H1 (cell line): Measurements from ENCODE around the gene MARCHF3. TPM values are rescaled to one million over a fixed set of nuclear protein-coding genes. Genes with fewer than 3 reads are reported as not detected.

Experiments
- CTCF ChIA-PET: fragments of 300-600 bp; sonication (Branson Sonifier 250); formaldehyde crosslinking; loops from one replicate; lab custom pipeline; 2021; ENCODE audit not compliant: partially characterized antibody; lab: Charles Lee
- POLR2A ChIA-PET: fragments of 300-600 bp; sonication (Branson Sonifier 250); formaldehyde crosslinking; loops from one replicate; lab custom pipeline; 2021; ENCODE audit warnings: inconsistent platforms; ENCODE audit not compliant: partially characterized antibody; lab: Charles Lee
- DNase-seq, 2 experiments: peaks; one replicate each; pipeline versions ENCODE4 v3.0.0 to v3.0.0-alpha.2; 2010 to 2022; ENCODE audit warnings: low spot score in 2 of 2, low read depth in 1 of 2, mixed read lengths in 1 of 2
- FAIRE-seq: peaks from 2 replicates; lab custom pipeline; 2011; peaks lifted over from hg19 to GRCh38; lab: Jason Lieb, UNC
- H2AFZ ChIP-seq: 2 replicates; pipeline ENCODE4 v1.8.1; 2012; ENCODE audit warnings: low read length, inconsistent platforms
- H2AK5ac ChIP-seq: 2 replicates; pipeline ENCODE4 v1.6.1; 2013; ENCODE audit warnings: low read depth, low read length
- H2BK120ac ChIP-seq: replicated peaks from 2 replicates; pipeline ENCODE3; 2013; ENCODE audit warnings: low read depth, low read length, inconsistent platforms
- H2BK12ac ChIP-seq: 2 replicates; pipeline ENCODE4 v1.6.1; 2013; ENCODE audit warnings: low read depth, low read length
- H2BK15ac ChIP-seq: 2 replicates; pipeline ENCODE4 v1.6.1; 2013; ENCODE audit warnings: low read length
- H2BK20ac ChIP-seq: 2 replicates; pipeline ENCODE4 v1.6.1; 2013; ENCODE audit warnings: low read length
- H2BK5ac ChIP-seq: 2 replicates; pipeline ENCODE4 v1.6.1; 2013; ENCODE audit warnings: low read depth, low read length
- H3K14ac ChIP-seq: 2 replicates; pipeline ENCODE4 v1.6.1; 2013; ENCODE audit warnings: inconsistent platforms; ENCODE audit not compliant: insufficient read length
- H3K18ac ChIP-seq: 2 replicates; pipeline ENCODE4 v1.6.1; 2013; ENCODE audit warnings: low read length; ENCODE audit errors: extremely low read depth
- H3K23ac ChIP-seq: 2 replicates; pipeline ENCODE4 v1.6.1; 2013; ENCODE audit warnings: inconsistent platforms; ENCODE audit not compliant: insufficient read length
- H3K23me2 ChIP-seq: 2 replicates; pipeline ENCODE4 v1.6.1; 2013; ENCODE audit warnings: low read depth, low read length
- H3K27ac ChIP-seq: 2 replicates; pipeline ENCODE4 v1.6.1; 2011; ENCODE audit warnings: low read depth, low read length, inconsistent platforms
- H3K27me3 ChIP-seq, 4 experiments: replicated peaks in 1 of 4; 1 replicate in 1 of 4; 2 replicates in 3 of 4; pipeline versions ENCODE4 v1.6.1 to v1.8.1; 2011 to 2013; ENCODE audit warnings: low read length in 3 of 4, mild to moderate bottlenecking in 3 of 4, inconsistent platforms in 2 of 4, mixed read lengths in 2 of 4, moderate library complexity in 1 of 4; ENCODE audit not compliant: control insufficient read depth in 3 of 4, insufficient read depth in 3 of 4; ENCODE audit errors: extremely low read depth in 1 of 4
- H3K36me3 ChIP-seq, 4 experiments: 2 replicates each; pipeline versions ENCODE4 v1.6.1 to v1.8.1; 2011 to 2013; ENCODE audit warnings: mild to moderate bottlenecking in 4 of 4, low read length in 3 of 4, moderate library complexity in 2 of 4, control low read depth in 1 of 4, inconsistent platforms in 1 of 4; ENCODE audit not compliant: insufficient read depth in 4 of 4, control insufficient read depth in 2 of 4
- H3K4ac ChIP-seq: replicated peaks from 2 replicates; pipeline ENCODE3; 2013; ENCODE audit warnings: low read length, low read depth, mixed read lengths, inconsistent platforms; ENCODE audit not compliant: insufficient read length
- H3K4me1 ChIP-seq, 4 experiments: replicated peaks in 1 of 4; 1 replicate in 1 of 4; 2 replicates in 3 of 4; pipeline versions ENCODE4 v1.6.1 to v1.8.1; 2011 to 2013; ENCODE audit warnings: low read length in 3 of 4, inconsistent platforms in 2 of 4, mixed read lengths in 1 of 4; ENCODE audit not compliant: insufficient read depth in 4 of 4, control insufficient read depth in 3 of 4
- H3K4me2 ChIP-seq, 2 experiments: 2 replicates each; pipeline versions ENCODE4 v1.6.1 to v1.8.1; 2011 to 2013; ENCODE audit warnings: low read depth in 2 of 2, low read length in 2 of 2, control low read depth in 1 of 2, inconsistent platforms in 1 of 2, mild to moderate bottlenecking in 1 of 2; ENCODE audit not compliant: insufficient read depth in 1 of 2
- H3K4me3 ChIP-seq, 4 experiments: fragments of 200-600, 300-600 bp in 1 of 4; sonication (generic), shearing (Covaris generic), sonication (Bioruptor Twin) in 1 of 4; 2 replicates each; pipeline versions ENCODE4 v1.5.1 to v1.8.1; 2011 to 2016; ENCODE audit warnings: low read length in 4 of 4, low read depth in 3 of 4, control low read depth in 2 of 4, inconsistent platforms in 2 of 4, mild to moderate bottlenecking in 2 of 4, mixed read lengths in 1 of 4, moderate library complexity in 1 of 4; ENCODE audit not compliant: insufficient read depth in 2 of 4; ENCODE audit errors: extremely low read depth in 1 of 4
- H3K56ac ChIP-seq: replicated peaks from 2 replicates; pipeline ENCODE3; 2013; ENCODE audit warnings: low read depth, mild to moderate bottlenecking, mixed read lengths, low read length, inconsistent platforms; ENCODE audit not compliant: insufficient read length
- H3K79me1 ChIP-seq: 2 replicates; pipeline ENCODE4 v1.6.1; 2013; ENCODE audit warnings: low read depth, low read length, control low read depth
- H3K79me2 ChIP-seq, 2 experiments: 2 replicates each; pipeline versions ENCODE4 v1.6.1 to v1.8.1; 2012 to 2013; ENCODE audit warnings: low read length in 2 of 2, mild to moderate bottlenecking in 2 of 2, inconsistent platforms in 1 of 2; ENCODE audit not compliant: insufficient read depth in 2 of 2, control insufficient read depth in 1 of 2
- H3K9ac ChIP-seq, 4 experiments: replicated peaks in 1 of 4; 1 replicate in 1 of 4; 2 replicates in 3 of 4; pipeline versions ENCODE4 v1.6.1 to v1.8.1; 2011 to 2013; ENCODE audit warnings: low read depth in 3 of 4, low read length in 3 of 4, control low read depth in 2 of 4, mild to moderate bottlenecking in 2 of 4, moderate library complexity in 2 of 4, inconsistent platforms in 1 of 4; ENCODE audit errors: extremely low read depth in 1 of 4
- H3K9me3 ChIP-seq, 2 experiments: 2 replicates each; pipeline versions ENCODE4 v1.6.1 to v1.8.1; 2012 to 2013; ENCODE audit warnings: mild to moderate bottlenecking in 2 of 2, moderate library complexity in 2 of 2, control low read depth in 1 of 2, inconsistent platforms in 1 of 2, low read depth in 1 of 2, low read length in 1 of 2, mixed read lengths in 1 of 2; ENCODE audit not compliant: insufficient read depth in 2 of 2
- H4K20me1 ChIP-seq, 2 experiments: replicated peaks in 1 of 2; 2 replicates each; pipeline versions ENCODE3 to v1.8.1; 2011 to 2013; ENCODE audit warnings: inconsistent platforms in 2 of 2, low read length in 2 of 2, mild to moderate bottlenecking in 1 of 2; ENCODE audit not compliant: insufficient read depth in 2 of 2, control insufficient read depth in 1 of 2
- H4K5ac ChIP-seq: 2 replicates; pipeline ENCODE4 v1.6.1; 2013; ENCODE audit warnings: low read length, low read depth, mixed read lengths, inconsistent platforms; ENCODE audit not compliant: insufficient read length
- H4K8ac ChIP-seq: 2 replicates; pipeline ENCODE4 v1.8.0; 2013; ENCODE audit warnings: mild to moderate bottlenecking, moderate library complexity, low read length, inconsistent platforms; ENCODE audit not compliant: insufficient read depth; ENCODE audit errors: extremely low read depth
- H4K91ac ChIP-seq: replicated peaks from 2 replicates; pipeline ENCODE3; 2013; ENCODE audit warnings: low read length, mixed read lengths, inconsistent platforms; ENCODE audit not compliant: insufficient read length
- BACH1 ChIP-seq: IDR thresholded peaks from 2 replicates; pipeline ENCODE4 v1.6.1; 2012; ENCODE audit warnings: low read length, improper control_type of control experiment
- BCL11A ChIP-seq, 2 experiments: IDR thresholded peaks; one replicate each; pipeline ENCODE4 v1.6.1; 2011; ENCODE audit warnings: low read depth in 2 of 2, low read length in 2 of 2, mild to moderate bottlenecking in 2 of 2
- CHD1 ChIP-seq: IDR thresholded peaks from 2 replicates; pipeline ENCODE4 v1.6.1; 2012; ENCODE audit warnings: low read depth, low read length, improper control_type of control experiment
- CREB1 ChIP-seq: IDR thresholded peaks from 2 replicates; pipeline ENCODE4 v1.6.1; 2012; ENCODE audit warnings: inconsistent platforms
- FOSL1 ChIP-seq: IDR thresholded peaks from 2 replicates; pipeline ENCODE4 v1.6.1; 2011; ENCODE audit warnings: mild to moderate bottlenecking, low read depth, low read length, moderate library complexity; ENCODE audit not compliant: insufficient read depth
- HDAC2 ChIP-seq, 2 experiments: fragments of 300-600 bp in 1 of 2; sonication (generic) in 1 of 2; IDR thresholded peaks; 2 replicates each; pipeline ENCODE4 v1.6.1; 2011 to 2012; ENCODE audit warnings: low read depth in 2 of 2, low read length in 2 of 2, mild to moderate bottlenecking in 2 of 2, moderate library complexity in 2 of 2, borderline replicate concordance in 1 of 2, inconsistent platforms in 1 of 2
- KDM4A ChIP-seq: IDR thresholded peaks from one replicate; pipeline ENCODE4 v1.7.1; 2012; ENCODE audit warnings: low read depth, mild to moderate bottlenecking, moderate library complexity, low read length, inconsistent platforms; ENCODE audit not compliant: severe bottlenecking
- SP1 ChIP-seq: IDR thresholded peaks from 2 replicates; pipeline ENCODE4 v1.6.1; 2011; ENCODE audit warnings: low read depth, low read length
- TCF12 ChIP-seq: IDR thresholded peaks from 2 replicates; pipeline ENCODE4 v1.6.1; 2011; ENCODE audit warnings: low read depth, mild to moderate bottlenecking, low read length
- YY1 ChIP-seq: IDR thresholded peaks from 2 replicates; pipeline ENCODE4 v1.6.1; 2011; ENCODE audit warnings: low read depth, mild to moderate bottlenecking, low read length
- ZNF274 ChIP-seq: IDR thresholded peaks from 2 replicates; pipeline ENCODE4 v1.7.0; 2012; ENCODE audit warnings: low read length, borderline replicate concordance; ENCODE audit errors: extremely low read depth
- WGBS, 2 experiments: shearing (Covaris generic) in 1 of 2; methylation state at CpG; one replicate each; pipeline versions ENCODE4 v1.1.6 to v1.1.7; 2013 to 2015; ENCODE audit warnings: low lambda C conversion rate in 2 of 2, mixed read lengths in 2 of 2, inconsistent platforms in 1 of 2, low coverage in 1 of 2, missing lambda C conversion rate in 1 of 2; ENCODE audit not compliant: insufficient replicate concordance in 2 of 2, insufficient coverage in 1 of 2, insufficient read length in 1 of 2; ENCODE audit errors: extremely low coverage in 1 of 2, missing lambda C conversion rate in 1 of 2; 5-methylcytosine and 5-hydroxymethylcytosine counted together
- polyA plus RNA-seq, 7 experiments: library from polyadenylated mRNA; depleted of rRNA in 3 of 7; stranded (reverse) in 5 of 7; unstranded in 2 of 7; fragments of >200 nt in 5 of 7; fragments of 200-250 nt in 2 of 7; gene quantifications; 1 replicate in 5 of 7; 2 replicates in 1 of 7; 4 replicates in 1 of 7; pipeline versions ENCODE4 v1.2.1 to v1.2.3, GENCODE V29; 2011 to 2013; ENCODE audit warnings: missing spikeins in 2 of 7, mixed read lengths in 2 of 7
- total RNA-seq: library from RNA; stranded (reverse); fragmentation: NEBNext Ultra II Directional; extraction: Animal tissue kit (Norgen Biotek cat#: 25700); gene quantifications from 2 replicates; pipeline ENCODE4 v1.2.1, GENCODE V29; 2021
- TF ChIP-seq, protein P1 (sequence below), 3 experiments: IDR thresholded peaks; 1 replicate in 2 of 3; 2 replicates in 1 of 3; pipeline versions ENCODE4 v1.5.1 to v1.6.1; 2011; ENCODE audit warnings: low read length in 3 of 3, mild to moderate bottlenecking in 3 of 3, inconsistent platforms in 2 of 3, low read depth in 1 of 3, moderate library complexity in 1 of 3; ENCODE audit not compliant: insufficient read depth in 1 of 3; ENCODE audit errors: control extremely low read depth in 1 of 3

Gene MARCHF3
- total and polyA plus RNA-seq, 2 of the 8 experiments (the other 6 are each of a cell fraction or from before 2014, with no cell fraction given), result 12.0 to 16.9 TPM

DNA sequence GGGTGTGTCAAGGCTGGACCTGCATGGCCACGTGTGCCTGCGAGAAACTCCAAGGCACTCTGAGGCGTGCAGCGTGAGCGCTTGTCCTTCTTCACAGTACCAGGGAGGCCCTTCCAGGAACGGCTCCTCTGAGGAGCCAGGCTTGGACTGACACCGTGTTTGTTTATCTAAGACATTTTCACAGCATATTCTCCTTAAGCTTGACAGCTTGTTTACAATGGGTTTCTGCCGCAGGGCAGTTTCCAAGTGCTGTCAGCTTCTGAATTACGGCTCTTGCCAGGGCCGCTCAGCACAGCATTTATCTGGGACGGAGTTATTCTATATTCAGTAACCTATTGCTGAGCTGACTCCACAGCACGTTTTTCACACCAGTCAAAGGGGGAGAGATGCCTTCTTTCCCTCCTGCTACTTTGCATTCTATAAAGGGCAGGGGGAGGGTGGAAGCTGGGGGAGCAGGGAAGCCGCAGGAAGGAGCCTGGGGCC is 155.0 kb downstream of the MARCHF3 start:
- POLR2A ChIA-PET, result no interaction called here
- no peaks in the 10 kb centered on the region for H3K9me3 ChIP-seq
- no peak for TF ChIP-seq CHD1
- TF ChIP-seq, protein P1, sequence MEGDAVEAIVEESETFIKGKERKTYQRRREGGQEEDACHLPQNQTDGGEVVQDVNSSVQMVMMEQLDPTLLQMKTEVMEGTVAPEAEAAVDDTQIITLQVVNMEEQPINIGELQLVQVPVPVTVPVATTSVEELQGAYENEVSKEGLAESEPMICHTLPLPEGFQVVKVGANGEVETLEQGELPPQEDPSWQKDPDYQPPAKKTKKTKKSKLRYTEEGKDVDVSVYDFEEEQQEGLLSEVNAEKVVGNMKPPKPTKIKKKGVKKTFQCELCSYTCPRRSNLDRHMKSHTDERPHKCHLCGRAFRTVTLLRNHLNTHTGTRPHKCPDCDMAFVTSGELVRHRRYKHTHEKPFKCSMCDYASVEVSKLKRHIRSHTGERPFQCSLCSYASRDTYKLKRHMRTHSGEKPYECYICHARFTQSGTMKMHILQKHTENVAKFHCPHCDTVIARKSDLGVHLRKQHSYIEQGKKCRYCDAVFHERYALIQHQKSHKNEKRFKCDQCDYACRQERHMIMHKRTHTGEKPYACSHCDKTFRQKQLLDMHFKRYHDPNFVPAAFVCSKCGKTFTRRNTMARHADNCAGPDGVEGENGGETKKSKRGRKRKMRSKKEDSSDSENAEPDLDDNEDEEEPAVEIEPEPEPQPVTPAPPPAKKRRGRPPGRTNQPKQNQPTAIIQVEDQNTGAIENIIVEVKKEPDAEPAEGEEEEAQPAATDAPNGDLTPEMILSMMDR (IDR thresholded peaks at IDR 0.05; ENCODE audit: control extremely low read depth in 1 of 3, insufficient read depth in 1 of 3, low read depth in 1 of 3, low read length in 3 of 3), result no peak
- no peak for TF ChIP-seq ZNF274
- TF ChIP-seq HDAC2 (IDR thresholded peaks at IDR 0.05; ENCODE audit: borderline replicate concordance in 1 of 2, low read depth in 2 of 2, low read length in 2 of 2), result no peak
- TF ChIP-seq KDM4A, result no peak
- TF ChIP-seq CREB1, result no peak
- TF ChIP-seq SP1, result no peak
- no peak for TF ChIP-seq TCF12
- no peak for TF ChIP-seq BCL11A (IDR thresholded peaks at IDR 0.05; ENCODE audit: low read depth in 2 of 2, low read length in 2 of 2)
- no peak for TF ChIP-seq BACH1
- TF ChIP-seq YY1, result no peak
- TF ChIP-seq FOSL1, result no peak

More for the DNA sequence above, 155.0 kb downstream of the MARCHF3 start:
- Histone ChIP-seq H3K27me3 (no peaks in the 10 kb centered on the region), H4K5ac (no peak overlapping the region), H3K9ac (no peak overlapping the region), H2BK5ac (no peak overlapping the region), H3K4me3 (no peak overlapping the region), H2BK120ac (no peak overlapping the region), H3K4me1 (peaks cover 0 to 8% (median 4%) of the 10 kb centered on the region in 4 experiments; a peak in 2 of 7 replicates), H3K14ac (no peak overlapping the region), H2BK20ac (no peak overlapping the region), H2AK5ac (no peak overlapping the region), H3K18ac (no peak overlapping the region), H4K91ac (peak overlapping the region; percentile 34), H3K4ac (no peak overlapping the region), H3K4me2 (no peak overlapping the region), H4K20me1 (peaks cover 0 to 2% of the 10 kb centered on the region in 2 experiments), H3K36me3 (no peaks in the 10 kb centered on the region), H3K23me2 (no peaks in the 10 kb centered on the region), H3K23ac (no peak overlapping the region), H3K79me2 (no peaks in the 10 kb centered on the region), H3K56ac (no peak overlapping the region), H3K79me1 (no peaks in the 10 kb centered on the region), H4K8ac (peak overlapping the region; percentile 60; the same call in 1 of the 2 replicates), H3K27ac (no peak overlapping the region), H2AFZ (no peak overlapping the region), H2BK15ac (peak overlapping the region; percentile 76; the same call in 1 of the 2 replicates), H2BK12ac (no peak overlapping the region)
- 85% methylated on average over 13 of the region's 13 CpGs; no CpG with 5 or more reads in 1 of the 2 experiments for WGBS, 2 experiments
- FAIRE-seq, result no peak
- no peak for DNase-seq
- CTCF ChIA-PET, result no interaction called here
